Measurements from ENCODE around the gene DMGDH. TPM values are rescaled to one million over a fixed set of nuclear protein-coding genes. Genes with fewer than 3 reads are reported as not detected.

The DMGDH gene
- total and polyA plus RNA-seq, 2 donors: 0.99 to 1.1 TPM

DNA sequence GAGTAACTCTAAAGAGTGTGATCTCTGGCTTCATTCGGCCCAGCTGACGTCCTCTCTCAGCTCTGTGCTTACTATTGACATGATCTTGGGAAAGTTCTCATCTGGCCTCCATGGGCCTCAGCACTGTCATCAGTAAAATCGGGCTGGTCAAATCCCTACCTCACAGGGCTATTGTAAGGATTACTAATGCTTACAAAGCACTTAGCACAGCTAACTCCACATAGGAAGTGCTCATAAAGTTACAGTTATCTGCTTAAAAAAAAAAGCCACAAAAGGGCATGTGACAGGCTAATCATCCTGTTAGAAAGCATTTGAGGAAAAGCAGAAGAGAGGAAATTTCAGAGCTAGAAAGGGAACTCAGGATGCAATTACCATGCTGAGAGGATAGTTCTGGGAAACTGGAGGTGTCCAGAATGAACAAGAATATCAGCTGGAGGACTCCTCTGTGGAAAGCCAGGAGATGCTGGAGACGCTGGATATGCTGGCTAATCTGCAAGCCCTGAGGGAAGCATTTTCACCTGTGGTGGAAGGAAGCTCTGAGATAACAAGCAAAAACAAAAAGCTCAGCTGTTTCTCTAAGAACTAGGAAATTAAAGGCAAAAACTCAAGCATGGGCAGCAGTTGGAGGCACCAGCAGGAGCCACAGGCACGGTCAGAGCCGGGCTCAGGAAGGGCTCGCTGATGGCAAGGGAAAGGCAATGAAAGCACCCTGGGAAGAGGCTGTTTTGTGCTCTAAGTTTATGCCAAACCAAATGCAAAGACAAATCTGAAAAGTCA, 37.7 kb upstream of the DMGDH start:
- DNase-seq (ENCODE audit: low read depth in 6 of 9, low spot score in 9 of 9): peak in 1 of 9 donors; percentile 24
- peaks cover 0 to 10% of the 10 kb centered on the region in 2 donors for H3K4me1 ChIP-seq (ENCODE audit: control insufficient read depth in 2 of 2, insufficient read depth in 2 of 2, low read length in 2 of 2)
- H3K9me3 ChIP-seq (ENCODE audit: control insufficient read depth in 2 of 2, insufficient read depth in 1 of 2, low read length in 1 of 2): no peaks in the 10 kb centered on the region
- 47% methylated on average over 7 of the region's 7 CpGs for WGBS
- H3K27me3 ChIP-seq (ENCODE audit: control insufficient read depth in 2 of 2, insufficient read depth in 1 of 2, low read length in 1 of 2): peaks cover 12 to 32% of the 10 kb centered on the region in 2 donors
- no peak overlapping the region for H3K27ac ChIP-seq (ENCODE audit: low read depth in 1 of 2, low read length in 1 of 2)
- no peak overlapping the region for H3K4me3 ChIP-seq (ENCODE audit: low read length in 2 of 2)
- H3K36me3 ChIP-seq (ENCODE audit: control insufficient read depth in 2 of 2, insufficient read depth in 2 of 2, low read length in 1 of 2): no peaks in the 10 kb centered on the region

DNA sequence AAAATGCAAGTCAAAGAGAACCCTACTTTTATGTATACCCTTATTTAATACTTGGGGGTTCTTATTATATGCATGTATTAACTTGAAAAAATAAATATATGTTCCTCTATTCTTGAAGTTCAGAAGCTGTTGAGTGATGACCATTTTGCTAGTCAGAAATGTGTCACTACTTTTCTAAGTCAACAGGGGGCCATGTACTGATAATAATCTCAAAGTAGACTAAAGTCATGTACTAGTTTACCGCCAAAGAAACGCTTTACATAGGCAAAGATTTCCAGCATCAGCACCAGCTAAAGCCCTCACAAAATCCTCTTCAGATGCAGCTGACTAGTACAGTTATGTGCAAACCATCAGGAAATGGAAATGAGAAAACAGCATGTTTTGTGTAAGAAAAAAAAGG, 36.4 kb upstream of the DMGDH start:
- H3K4me3 ChIP-seq (ENCODE audit: low read length in 2 of 2): no peak overlapping the region
- peaks cover 4 to 18% of the 10 kb centered on the region in 2 donors for H3K27me3 ChIP-seq (ENCODE audit: control insufficient read depth in 2 of 2, insufficient read depth in 1 of 2, low read length in 1 of 2)
- H3K9me3 ChIP-seq (ENCODE audit: control insufficient read depth in 2 of 2, insufficient read depth in 1 of 2, low read length in 1 of 2): no peaks in the 10 kb centered on the region
- H3K4me1 ChIP-seq (ENCODE audit: control insufficient read depth in 2 of 2, insufficient read depth in 2 of 2, low read length in 2 of 2): peaks cover 0 to 4% of the 10 kb centered on the region in 2 donors
- no peak overlapping the region for H3K27ac ChIP-seq (ENCODE audit: low read depth in 1 of 2, low read length in 1 of 2)
- no peak for DNase-seq (ENCODE audit: low read depth in 6 of 9, low spot score in 9 of 9)
- no peaks in the 10 kb centered on the region for H3K36me3 ChIP-seq (ENCODE audit: control insufficient read depth in 2 of 2, insufficient read depth in 2 of 2, low read length in 1 of 2)
- WGBS: 97% methylated on average over 2 of the region's 2 CpGs

DNA sequence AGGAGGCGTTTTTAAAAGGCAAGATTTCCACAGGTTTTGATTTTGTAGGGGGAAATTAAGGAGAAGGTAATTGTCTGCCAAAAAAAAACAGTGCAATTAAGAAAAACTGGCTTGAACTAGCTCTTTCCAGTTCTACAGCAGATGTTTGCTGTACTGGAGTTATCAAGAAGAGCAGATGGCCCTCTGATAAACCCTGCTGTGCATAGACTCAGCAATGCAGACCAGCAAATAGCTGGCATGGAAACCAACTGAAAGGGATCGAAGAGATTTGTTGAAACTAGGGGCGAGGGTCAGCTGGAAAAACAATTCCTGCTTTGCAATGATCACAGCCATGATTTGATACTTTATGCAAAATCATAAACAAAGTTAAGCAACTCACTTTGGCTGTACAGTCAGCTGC, 24.3 kb upstream of the DMGDH start:
- H3K36me3 ChIP-seq (ENCODE audit: control insufficient read depth in 2 of 2, insufficient read depth in 2 of 2, low read length in 1 of 2): no peaks in the 10 kb centered on the region
- H3K27ac ChIP-seq (ENCODE audit: low read depth in 1 of 2, low read length in 1 of 2): no peak overlapping the region
- H3K4me3 ChIP-seq (ENCODE audit: low read length in 2 of 2): no peak overlapping the region
- H3K9me3 ChIP-seq (ENCODE audit: control insufficient read depth in 2 of 2, insufficient read depth in 1 of 2, low read length in 1 of 2): no peaks in the 10 kb centered on the region
- no peak for DNase-seq (ENCODE audit: low read depth in 6 of 9, low spot score in 9 of 9)
- 91% methylated on average over 3 of the region's 3 CpGs for WGBS
- H3K4me1 ChIP-seq (ENCODE audit: control insufficient read depth in 2 of 2, insufficient read depth in 2 of 2, low read length in 2 of 2): no peaks in the 10 kb centered on the region
- no peaks in the 10 kb centered on the region for H3K27me3 ChIP-seq (ENCODE audit: control insufficient read depth in 2 of 2, insufficient read depth in 1 of 2, low read length in 1 of 2)

DNA sequence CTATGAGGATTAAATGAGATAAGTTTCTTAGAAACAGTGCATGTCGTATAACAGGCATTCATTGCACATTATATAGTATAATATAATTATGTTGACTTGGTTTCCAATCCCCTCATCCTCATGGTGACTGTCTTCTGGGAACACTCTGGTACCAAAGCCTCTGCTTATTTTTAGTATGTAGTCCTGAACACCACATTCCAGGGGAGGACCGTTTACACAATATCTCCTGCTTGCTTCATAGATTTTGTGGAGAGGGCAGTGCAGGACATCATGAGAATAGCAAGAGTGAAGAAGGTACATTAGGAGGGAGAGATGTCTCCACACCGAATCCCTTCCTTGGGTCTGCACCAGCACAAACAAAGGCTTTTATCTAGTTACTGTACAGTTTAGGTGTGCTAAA, 21.6 kb upstream of the DMGDH start:
- Histone ChIP-seq H3K36me3 (ENCODE audit: control insufficient read depth in 2 of 2, insufficient read depth in 2 of 2, low read length in 1 of 2) (no peaks in the 10 kb centered on the region), H3K9me3 (ENCODE audit: control insufficient read depth in 2 of 2, insufficient read depth in 1 of 2, low read length in 1 of 2) (no peaks in the 10 kb centered on the region), H3K4me3 (ENCODE audit: low read length in 2 of 2) (no peak overlapping the region), H3K4me1 (ENCODE audit: control insufficient read depth in 2 of 2, insufficient read depth in 2 of 2, low read length in 2 of 2) (no peaks in the 10 kb centered on the region), H3K27ac (ENCODE audit: low read depth in 1 of 2, low read length in 1 of 2) (no peak overlapping the region), H3K27me3 (ENCODE audit: control insufficient read depth in 2 of 2, insufficient read depth in 1 of 2, low read length in 1 of 2) (no peaks in the 10 kb centered on the region)
- DNase-seq (ENCODE audit: low read depth in 6 of 9, low spot score in 9 of 9): no peak
- 64% methylated on average over 3 of the region's 3 CpGs for WGBS

DNA sequence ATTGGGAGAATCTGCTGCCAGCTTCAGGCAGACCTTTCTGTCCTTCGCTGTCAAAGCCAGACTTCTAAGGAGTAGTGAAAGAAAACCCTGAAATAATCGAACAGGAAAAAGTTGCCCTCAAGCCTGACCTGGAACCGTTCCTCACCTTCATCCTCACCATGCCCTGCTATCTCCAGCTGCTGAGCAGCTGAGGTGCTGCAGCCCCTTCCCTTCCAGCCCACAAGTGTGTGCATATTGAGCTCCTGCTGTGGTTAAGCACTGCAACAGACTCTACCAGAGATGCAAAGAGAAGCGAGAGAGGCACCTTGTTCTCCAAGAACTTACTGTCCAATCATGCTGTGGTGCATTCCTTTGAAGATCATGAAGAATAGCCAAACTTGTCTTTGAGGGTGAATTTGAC, 19.0 kb upstream of the DMGDH start:
- WGBS: 55% methylated on average over 4 of the region's 4 CpGs
- Histone ChIP-seq H3K4me3 (ENCODE audit: low read length in 2 of 2) (no peak overlapping the region), H3K27me3 (ENCODE audit: control insufficient read depth in 2 of 2, insufficient read depth in 1 of 2, low read length in 1 of 2) (no peaks in the 10 kb centered on the region), H3K9me3 (ENCODE audit: control insufficient read depth in 2 of 2, insufficient read depth in 1 of 2, low read length in 1 of 2) (no peaks in the 10 kb centered on the region), H3K4me1 (ENCODE audit: control insufficient read depth in 2 of 2, insufficient read depth in 2 of 2, low read length in 2 of 2) (no peaks in the 10 kb centered on the region), H3K27ac (ENCODE audit: low read depth in 1 of 2, low read length in 1 of 2) (no peak overlapping the region), H3K36me3 (ENCODE audit: control insufficient read depth in 2 of 2, insufficient read depth in 2 of 2, low read length in 1 of 2) (no peaks in the 10 kb centered on the region)
- DNase-seq (ENCODE audit: low read depth in 6 of 9, low spot score in 9 of 9): no peak

DNA sequence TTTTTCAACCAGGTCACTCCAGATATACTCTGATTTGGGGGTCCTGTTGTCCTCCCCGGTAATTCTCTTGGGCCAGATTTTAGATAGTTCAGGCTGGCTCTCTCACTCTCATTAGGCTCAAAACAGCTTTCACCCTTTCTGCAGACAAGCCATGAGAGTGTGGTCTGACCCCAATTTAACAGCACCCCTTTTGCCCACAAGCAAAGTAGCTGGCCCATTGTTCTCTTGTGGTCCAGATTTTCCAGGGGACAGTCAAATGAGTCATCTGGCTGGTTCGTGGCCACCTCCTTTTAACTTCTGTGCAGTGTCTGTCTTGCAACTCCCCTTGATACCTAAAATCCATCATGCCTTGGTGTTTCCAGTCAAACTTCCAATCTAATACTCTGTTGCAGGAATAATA, 16.6 kb upstream of the DMGDH start:
- Histone ChIP-seq H3K4me1 (ENCODE audit: control insufficient read depth in 2 of 2, insufficient read depth in 2 of 2, low read length in 2 of 2) (no peaks in the 10 kb centered on the region), H3K4me3 (ENCODE audit: low read length in 2 of 2) (no peak overlapping the region), H3K27me3 (ENCODE audit: control insufficient read depth in 2 of 2, insufficient read depth in 1 of 2, low read length in 1 of 2) (no peaks in the 10 kb centered on the region), H3K27ac (ENCODE audit: low read depth in 1 of 2, low read length in 1 of 2) (no peak overlapping the region), H3K36me3 (ENCODE audit: control insufficient read depth in 2 of 2, insufficient read depth in 2 of 2, low read length in 1 of 2) (no peaks in the 10 kb centered on the region), H3K9me3 (ENCODE audit: control insufficient read depth in 2 of 2, insufficient read depth in 1 of 2, low read length in 1 of 2) (no peaks in the 10 kb centered on the region)
- WGBS: 96% methylated on average over 2 of the region's 2 CpGs
- DNase-seq (ENCODE audit: low read depth in 6 of 9, low spot score in 9 of 9): no peak

DNA sequence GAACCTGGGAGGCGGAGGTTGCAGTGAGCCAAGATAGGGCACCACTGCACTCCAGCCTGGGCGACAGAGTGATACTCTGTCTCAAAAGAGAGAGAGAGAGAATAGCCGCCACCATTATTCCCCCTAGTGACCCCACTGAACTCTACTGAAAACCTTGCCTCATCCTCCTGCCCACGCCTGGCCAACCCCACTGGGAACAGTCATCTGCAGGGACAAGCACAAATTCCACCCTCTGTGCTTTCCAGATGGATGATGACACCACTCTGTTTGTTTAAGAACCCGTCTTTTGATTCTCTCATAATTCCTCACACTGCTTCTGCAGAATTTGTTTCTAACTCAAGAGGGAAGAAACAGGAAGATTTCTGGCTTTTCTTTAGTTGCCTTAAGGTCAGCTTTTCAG, 12.3 kb upstream of the DMGDH start:
- no peaks in the 10 kb centered on the region for H3K27me3 ChIP-seq (ENCODE audit: control insufficient read depth in 2 of 2, insufficient read depth in 1 of 2, low read length in 1 of 2)
- no peak for DNase-seq (ENCODE audit: low read depth in 6 of 9, low spot score in 9 of 9)
- WGBS: 98% methylated on average over 5 of the region's 5 CpGs
- H3K4me1 ChIP-seq (ENCODE audit: control insufficient read depth in 2 of 2, insufficient read depth in 2 of 2, low read length in 2 of 2): no peaks in the 10 kb centered on the region
- no peaks in the 10 kb centered on the region for H3K9me3 ChIP-seq (ENCODE audit: control insufficient read depth in 2 of 2, insufficient read depth in 1 of 2, low read length in 1 of 2)
- no peak overlapping the region for H3K27ac ChIP-seq (ENCODE audit: low read depth in 1 of 2, low read length in 1 of 2)
- no peak overlapping the region for H3K4me3 ChIP-seq (ENCODE audit: low read length in 2 of 2)
- H3K36me3 ChIP-seq (ENCODE audit: control insufficient read depth in 2 of 2, insufficient read depth in 2 of 2, low read length in 1 of 2): no peaks in the 10 kb centered on the region

DNA sequence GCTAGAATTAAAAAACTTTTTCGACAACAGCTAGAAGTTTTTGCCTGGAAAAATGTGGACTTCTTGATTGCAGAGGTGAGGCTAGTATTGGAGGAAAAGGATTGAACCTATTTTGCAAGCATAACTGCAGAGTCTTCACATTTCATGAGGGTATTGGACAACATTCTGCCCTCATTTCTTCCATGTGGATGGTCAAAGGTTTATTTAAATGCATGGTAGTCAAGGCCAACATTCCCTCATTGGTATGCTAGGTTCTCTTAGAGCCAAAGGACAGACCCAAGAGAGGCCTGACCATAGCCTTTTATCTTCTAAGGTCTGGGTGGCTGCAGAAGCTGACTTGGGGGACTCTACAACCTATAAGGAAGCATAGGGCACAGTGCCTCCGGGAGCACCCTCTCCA, 11.3 kb upstream of the DMGDH start:
- Histone ChIP-seq H3K4me3 (ENCODE audit: low read length in 2 of 2) (no peak overlapping the region), H3K27ac (ENCODE audit: low read depth in 1 of 2, low read length in 1 of 2) (no peak overlapping the region), H3K9me3 (ENCODE audit: control insufficient read depth in 2 of 2, insufficient read depth in 1 of 2, low read length in 1 of 2) (no peaks in the 10 kb centered on the region), H3K36me3 (ENCODE audit: control insufficient read depth in 2 of 2, insufficient read depth in 2 of 2, low read length in 1 of 2) (no peaks in the 10 kb centered on the region), H3K27me3 (ENCODE audit: control insufficient read depth in 2 of 2, insufficient read depth in 1 of 2, low read length in 1 of 2) (no peaks in the 10 kb centered on the region), H3K4me1 (ENCODE audit: control insufficient read depth in 2 of 2, insufficient read depth in 2 of 2, low read length in 2 of 2) (no peaks in the 10 kb centered on the region)
- DNase-seq (ENCODE audit: low read depth in 6 of 9, low spot score in 9 of 9): no peak
- WGBS: 95% methylated on average over 2 of the region's 2 CpGs

DNA sequence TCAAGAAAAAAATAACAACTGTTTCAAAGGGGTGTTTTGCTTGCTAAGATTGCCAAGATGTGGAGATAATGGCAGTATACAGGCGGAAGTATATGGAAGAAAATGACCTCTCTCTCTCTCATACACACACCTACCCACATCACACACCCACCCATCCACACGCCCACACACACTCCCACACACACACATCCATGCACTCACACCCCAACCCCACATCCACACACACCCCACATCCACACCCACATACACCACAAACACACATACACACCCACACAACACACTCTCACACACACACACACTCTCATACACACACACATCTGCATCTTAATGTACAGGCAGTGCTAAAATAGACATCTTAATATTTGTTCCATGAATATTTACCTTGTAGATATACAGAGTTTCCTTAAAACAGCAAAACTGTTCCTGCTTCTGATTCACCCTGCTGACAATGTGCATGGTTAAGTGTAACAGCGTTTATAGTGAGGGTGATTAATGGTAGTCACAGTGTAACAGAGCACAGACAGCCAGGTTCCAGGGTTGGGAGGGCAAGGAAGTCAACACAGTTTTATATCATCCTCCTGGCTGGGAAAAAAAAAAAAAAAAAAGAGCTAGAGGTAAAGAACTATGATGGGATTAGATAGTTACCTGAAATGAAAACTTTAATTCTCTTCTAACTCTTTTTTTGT, 8.3 kb upstream of the DMGDH start:
- WGBS: 78% methylated on average over 3 of the region's 3 CpGs
- no peak overlapping the region for H3K27ac ChIP-seq (ENCODE audit: low read depth in 1 of 2, low read length in 1 of 2)
- H3K36me3 ChIP-seq (ENCODE audit: control insufficient read depth in 2 of 2, insufficient read depth in 2 of 2, low read length in 1 of 2): no peaks in the 10 kb centered on the region
- no peak for DNase-seq (ENCODE audit: low read depth in 6 of 9, low spot score in 9 of 9)
- H3K4me1 ChIP-seq (ENCODE audit: control insufficient read depth in 2 of 2, insufficient read depth in 2 of 2, low read length in 2 of 2): no peaks in the 10 kb centered on the region
- no peaks in the 10 kb centered on the region for H3K27me3 ChIP-seq (ENCODE audit: control insufficient read depth in 2 of 2, insufficient read depth in 1 of 2, low read length in 1 of 2)
- no peak overlapping the region for H3K4me3 ChIP-seq (ENCODE audit: low read length in 2 of 2)
- no peaks in the 10 kb centered on the region for H3K9me3 ChIP-seq (ENCODE audit: control insufficient read depth in 2 of 2, insufficient read depth in 1 of 2, low read length in 1 of 2)
